GM18870 (cell line): ENCODE results near the gene CD164.

Experiments used
- ATAC-seq: cut with Tn5 transposase; IDR thresholded peaks from one replicate; pipeline ENCODE4 v1.9.1; 2021; ENCODE audit warnings: moderate library complexity; ENCODE audit not compliant: unreplicated experiment

The CD164 gene

GRCh38 chr6:109381747-109382575, at the start of gene CD164:
CD164 (minus strand) TSS chr6:109382467; CDS start chr6:109382378, 89 bp downstream.
- ATAC-seq: peak; percentile 28

DNA sequence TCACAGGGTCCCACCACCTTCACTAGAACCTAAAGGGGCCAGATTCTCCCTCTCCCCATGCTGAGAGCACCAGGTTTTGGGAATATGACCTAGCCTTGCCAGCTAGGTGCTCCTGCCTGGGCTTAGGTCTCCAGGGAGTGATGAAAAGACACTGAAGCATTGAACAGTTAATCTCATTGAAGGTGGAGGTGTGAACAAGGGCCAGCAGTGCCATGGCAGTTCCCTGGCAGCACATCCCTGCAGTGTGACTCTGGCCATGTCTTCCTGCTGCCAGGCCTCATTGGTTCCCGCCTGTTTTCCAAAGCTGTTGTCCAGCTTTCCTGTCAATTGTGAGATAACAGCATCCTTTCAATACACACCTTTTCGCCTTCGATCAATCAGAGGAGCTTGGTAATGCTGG, 47.2 kb upstream of the CD164 start:
- no peak for ATAC-seq

DNA sequence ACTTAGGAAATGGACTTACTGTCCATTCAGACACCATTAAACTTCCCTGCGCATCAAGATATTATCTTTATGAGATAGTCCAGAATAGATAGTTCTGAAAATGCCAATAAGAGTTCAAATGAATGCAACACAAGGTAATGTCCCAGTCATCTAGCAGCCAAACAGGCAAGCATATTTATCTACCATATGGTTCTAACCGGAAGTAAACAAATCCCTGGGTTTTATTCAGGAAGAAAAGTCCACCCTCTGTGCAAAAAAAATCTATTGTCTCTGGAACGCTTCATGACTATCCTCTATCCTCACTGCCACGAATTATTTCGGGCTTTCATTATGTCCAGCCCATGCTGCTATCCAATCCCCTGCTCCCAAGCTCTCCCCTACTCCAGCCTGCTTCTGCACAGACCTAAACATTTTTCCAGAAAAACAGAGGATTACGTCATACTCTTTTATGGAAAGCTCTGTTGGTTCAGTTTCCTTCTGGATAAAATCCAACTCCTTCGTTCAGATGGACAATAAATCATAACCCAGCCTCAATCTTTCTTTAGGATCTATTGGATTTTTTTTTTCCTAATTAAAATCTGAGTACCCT, 46.7 kb upstream of the CD164 start:
- ATAC-seq: no peak

DNA sequence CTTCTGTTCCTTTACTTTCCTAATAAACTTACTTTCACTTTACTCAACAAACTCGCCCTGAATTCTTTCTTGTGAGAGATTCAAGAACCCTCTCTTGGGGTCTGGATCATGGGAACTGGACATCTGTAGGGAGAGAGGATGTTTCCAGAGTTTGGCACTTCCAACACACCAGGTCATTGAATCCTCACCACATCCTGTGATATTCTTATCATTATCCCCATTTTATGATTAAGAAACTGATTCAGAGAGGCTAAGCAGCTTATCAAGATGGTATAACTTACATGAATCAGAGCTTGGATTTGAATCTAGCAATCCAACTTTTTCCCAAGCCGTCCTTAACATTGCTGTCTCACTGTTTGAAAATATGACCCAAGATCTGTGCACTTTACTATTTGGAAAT, 42.7 kb upstream of the CD164 start:
- ATAC-seq: no peak

GRCh38 chr6:109421184-109421583, 38.9 kb upstream of the CD164 start:
- no peak for ATAC-seq

- no peak for ATAC-seq
Observed at GRCh38 chr6:109420751-109421150, 38.5 kb upstream of the CD164 start.

- no peak for ATAC-seq
Observed at GRCh38 chr6:109417646-109418045, 35.4 kb upstream of the CD164 start.

GRCh38 chr6:109411034-109411433, 28.8 kb upstream of the CD164 start:
- ATAC-seq: no peak

DNA sequence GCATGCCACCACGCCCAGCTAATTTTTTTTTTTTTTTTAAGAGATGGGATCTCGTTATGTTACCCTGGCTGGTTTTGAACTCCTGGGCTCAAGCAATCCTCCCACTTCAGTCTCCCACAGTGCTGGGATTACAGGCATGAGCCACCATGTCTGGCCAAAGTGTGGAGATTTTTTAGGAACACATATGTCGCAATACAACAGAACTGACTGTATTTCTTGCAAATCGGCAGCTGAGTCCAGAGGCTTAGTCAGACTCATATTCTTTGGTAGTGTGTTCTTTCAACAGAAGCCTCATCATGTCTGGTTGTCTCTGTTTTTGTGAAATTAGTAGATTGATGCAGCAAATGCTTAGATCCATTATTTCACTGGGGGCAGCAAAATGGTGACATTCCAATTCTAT, 23.9 kb upstream of the CD164 start:
- ATAC-seq: no peak

GRCh38 chr6:109397020-109397419, 14.8 kb upstream of the CD164 start:
- ATAC-seq: no peak

- no peak for ATAC-seq
Observed at GRCh38 chr6:109396046-109396718, 13.9 kb upstream of the CD164 start.

- no peak for ATAC-seq
Observed at GRCh38 chr6:109393886-109394281, 11.6 kb upstream of the CD164 start.

DNA sequence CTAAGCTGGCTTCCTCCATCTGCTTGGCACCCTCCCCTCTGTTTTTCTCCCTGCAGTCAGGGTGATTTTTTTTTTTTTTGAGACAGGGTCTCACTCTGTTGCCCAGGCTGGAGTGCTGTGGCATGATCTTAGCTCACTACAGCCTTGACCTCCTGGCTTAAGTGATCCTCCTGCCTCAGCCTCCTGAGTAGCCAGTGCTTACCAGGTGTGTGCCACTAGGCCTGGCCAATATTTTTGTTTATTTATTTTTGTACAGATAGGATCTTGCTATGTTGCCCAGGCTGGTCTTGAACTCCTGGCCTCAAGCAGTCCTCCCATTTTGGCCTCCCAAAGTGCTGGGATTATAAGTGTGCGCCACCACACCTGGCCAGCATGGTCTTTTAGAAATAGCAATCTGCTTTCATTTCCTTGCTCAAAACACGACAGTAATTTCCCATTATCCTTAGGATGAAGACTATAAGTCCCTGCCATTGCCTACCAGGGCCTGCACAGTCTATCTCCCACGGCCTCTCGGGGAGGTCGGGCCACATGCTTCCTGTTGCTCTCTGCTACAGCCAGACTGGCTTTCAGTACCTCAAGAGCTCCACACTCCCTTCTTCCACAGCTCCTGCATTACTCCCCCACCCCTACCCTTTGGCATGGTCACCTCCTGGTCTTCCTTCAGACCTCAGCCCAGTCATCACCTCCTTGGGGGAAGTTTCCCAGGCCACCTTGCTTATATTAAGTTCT, 11.1 kb upstream of the CD164 start:
- ATAC-seq: no peak

DNA sequence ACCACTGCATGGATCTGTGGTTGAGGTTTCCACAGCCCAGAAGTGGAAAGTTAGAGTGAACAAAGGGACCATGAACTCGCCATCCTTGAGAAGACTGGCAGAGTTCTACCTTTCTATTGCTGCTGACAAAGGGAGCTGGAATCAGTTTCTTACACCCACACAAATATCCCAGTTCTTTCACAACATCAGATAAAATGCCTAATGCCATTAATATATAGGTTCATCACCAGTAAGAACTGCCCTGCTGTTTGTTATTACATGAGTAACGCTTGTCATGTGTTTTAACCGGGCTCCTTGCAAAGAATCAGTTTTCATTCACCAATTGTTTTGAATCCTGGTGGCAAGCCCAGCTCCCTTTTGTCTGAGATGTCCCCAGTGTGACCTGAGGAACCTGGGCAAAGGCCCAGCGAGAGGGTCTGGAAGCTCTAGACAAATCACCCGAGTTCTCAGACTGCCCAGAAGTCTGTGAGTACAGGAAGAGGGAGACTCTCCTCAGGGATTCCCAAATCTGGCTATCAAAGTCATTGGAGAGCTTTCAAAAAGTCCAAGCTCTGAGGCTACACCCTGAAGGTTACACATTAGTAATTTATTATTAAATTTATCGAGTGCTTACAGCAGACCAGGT, 7.5 kb upstream of the CD164 start:
- no peak for ATAC-seq

DNA sequence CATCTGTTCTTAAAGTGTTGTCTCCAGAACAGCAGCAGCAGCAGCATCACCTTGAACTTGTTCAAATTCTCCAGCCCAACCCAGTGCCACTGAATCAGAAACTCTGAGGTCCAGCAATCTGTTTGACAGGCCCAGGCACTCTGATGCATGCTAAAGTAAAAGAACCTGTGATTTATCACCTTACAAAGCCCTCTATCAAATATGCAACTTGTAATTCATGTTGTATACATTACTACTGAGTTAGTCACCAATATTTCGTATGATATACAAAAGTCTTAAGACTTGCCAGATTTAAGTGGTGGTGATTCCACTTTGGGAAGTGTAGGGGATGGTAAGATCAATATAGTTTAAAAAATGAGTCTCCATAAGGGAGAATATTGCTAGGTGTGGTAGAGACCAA, 6.0 kb upstream of the CD164 start:
- ATAC-seq: no peak

GRCh38 chr6:109383438-109383940, 1.2 kb upstream of the CD164 start:
- no peak for ATAC-seq

- ATAC-seq: peak; percentile 60
Observed at GRCh38 chr6:109382576-109383437, 540 bp upstream of the CD164 start.

DNA sequence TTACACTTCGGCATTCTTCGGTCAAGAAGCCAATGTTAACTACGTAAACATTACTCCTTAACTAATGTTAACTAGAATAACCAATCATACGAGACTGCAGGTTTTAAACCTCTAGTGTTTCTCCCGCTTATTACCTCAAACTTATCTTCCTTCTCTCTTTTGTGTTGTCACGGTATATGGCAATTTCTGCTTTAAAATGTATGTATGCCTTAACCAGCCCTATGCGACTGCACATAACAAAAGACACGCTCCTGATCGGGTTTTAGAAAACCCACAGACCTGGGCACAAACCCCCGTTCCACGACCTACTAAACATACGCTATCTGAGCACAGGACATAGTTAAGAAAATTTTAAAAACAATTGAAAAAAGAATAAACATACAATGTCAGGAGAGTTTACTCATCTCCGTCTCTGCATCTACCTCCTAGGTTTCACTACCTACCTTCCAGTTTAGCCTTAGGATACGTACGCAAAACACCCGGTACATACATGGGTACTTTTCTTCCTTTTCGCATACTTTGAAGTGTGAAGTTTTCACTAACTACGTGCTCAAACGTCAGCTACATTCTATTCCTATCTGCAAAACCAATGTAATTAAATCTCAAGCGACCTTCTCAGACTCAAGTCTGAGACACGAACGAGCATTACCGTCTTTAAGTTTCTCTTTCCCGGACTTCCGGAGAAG, 1.1 kb downstream of the CD164 start:
- no peak for ATAC-seq

- ATAC-seq: no peak
Observed at GRCh38 chr6:109379711-109380110, 2.6 kb downstream of the CD164 start.
